A549 (cell line): Measurements from ENCODE around the gene RAD51B. TPM values are rescaled to one million over a fixed set of nuclear protein-coding genes. Genes with fewer than 3 reads are reported as not detected.
A peak's percentile ranks its signal among the peaks of the same experiment; 100 is the strongest.

Experiments
- ATAC-seq, 2 experiments: fragments of 200-7000 bp in 1 of 2; fragments of >200 bp in 1 of 2; cut with Nextera tagmentation in 1 of 2; cut with Tn5 transposase in 1 of 2; 3 replicates each; pipeline versions ENCODE4 v1.8.0 to v1.9.1; 2018 to 2020; ENCODE audit warnings: mild to moderate bottlenecking in 1 of 2, moderate library complexity in 1 of 2
- CTCF ChIA-PET: fragments of 300-600 bp; sonication (Branson Sonifier 250); formaldehyde crosslinking; extraction: SDS; loops from one replicate; lab custom pipeline; 2021; ENCODE audit warnings: antibody characterized with exemption, inconsistent platforms; lab: Yijun Ruan, JAX
- POLR2A ChIA-PET: fragments of 350-600 bp; formaldehyde crosslinking; extraction: SDS; loops from one replicate; lab custom pipeline; 2021; ENCODE audit warnings: antibody characterized with exemption, inconsistent platforms; lab: Yijun Ruan, JAX
- DNase-seq, 2 experiments: peaks; one replicate each; pipeline versions ENCODE4 v3.0.0 to v3.0.0-alpha.2; 2011 to 2016; ENCODE audit warnings: low read depth in 1 of 2, low spot score in 1 of 2
- FAIRE-seq: peaks from 2 replicates; lab custom pipeline; 2011; peaks lifted over from hg19 to GRCh38; lab: Jason Lieb, UNC
- H3K27ac ChIP-seq, 2 experiments: fragments of >200 bp; sonication (Bioruptor Twin); formaldehyde crosslinking; 3 replicates each; pipeline ENCODE4 v1.5.1; 2016 to 2017
- H3K4me1 ChIP-seq: fragments of >200 bp; sonication (Bioruptor Twin); formaldehyde crosslinking; 3 replicates; pipeline ENCODE4 v1.6.1; 2016
- H3K4me2 ChIP-seq: fragments of >200 bp; sonication (Bioruptor Twin); formaldehyde crosslinking; 3 replicates; pipeline ENCODE4 v1.6.1; 2016
- H3K4me3 ChIP-seq: fragments of >200 bp; sonication (Bioruptor Twin); formaldehyde crosslinking; 3 replicates; pipeline ENCODE4 v1.5.1; 2016
- H3K9me3 ChIP-seq: fragments of >200 bp; sonication (Bioruptor Twin); formaldehyde crosslinking; 3 replicates; pipeline ENCODE4 v1.6.1; 2016
- ATOH8 ChIP-seq: fragments of 250-450 bp; sonication (Bioruptor Pico); IDR thresholded peaks from 2 replicates; pipeline ENCODE4 v1.5.0; 2020; ENCODE audit warnings: low read depth, mild to moderate bottlenecking, moderate library complexity
- BCL3 ChIP-seq: fragments of >200 bp; sonication (Bioruptor Twin); formaldehyde crosslinking; IDR thresholded peaks from 3 replicates; pipeline ENCODE4 v1.6.1; 2016
- CBX2 ChIP-seq: fragments of 200-600 bp; sonication (generic); IDR thresholded peaks from 2 replicates; pipeline ENCODE4 v1.6.1; 2016; ENCODE audit warnings: low read depth, mild to moderate bottlenecking, borderline replicate concordance
- CBX8 ChIP-seq: fragments of 200-600 bp; sonication (generic); IDR thresholded peaks from 2 replicates; pipeline ENCODE4 v1.6.1; 2016
- CEBPB ChIP-seq, 2 experiments: fragments of >200 bp in 1 of 2; sonication (Bioruptor Twin) in 1 of 2; formaldehyde crosslinking in 1 of 2; IDR thresholded peaks; 2 replicates each; pipeline ENCODE4 v1.6.1; 2012 to 2016
- CHD2 ChIP-seq: fragments of 150-350 bp; IDR thresholded peaks from 2 replicates; pipeline ENCODE4 v1.6.1; 2014; ENCODE audit warnings: low read length; ENCODE audit not compliant: partially characterized antibody
- CTCF ChIP-seq: fragments of >200 bp; sonication (Bioruptor Twin); formaldehyde crosslinking; IDR thresholded peaks from 3 replicates; pipeline ENCODE4 v1.5.1; 2016
- FOSL2 ChIP-seq, 2 experiments: fragments of 450-650 bp in 1 of 2; fragments of >200 bp in 1 of 2; sonication (Bioruptor Twin) in 1 of 2; formaldehyde crosslinking; IDR thresholded peaks; 2 replicates each; pipeline versions ENCODE4 v1.5.0 to v1.6.1; 2016 to 2020; ENCODE audit warnings: mild to moderate bottlenecking in 1 of 2, moderate library complexity in 1 of 2
- FOXS1 ChIP-seq: fragments of 250-450 bp; sonication (Bioruptor Pico); IDR thresholded peaks from 2 replicates; pipeline ENCODE4 v1.5.0; 2020; ENCODE audit warnings: mild to moderate bottlenecking, moderate library complexity
- JUNB ChIP-seq: fragments of >200 bp; sonication (Bioruptor Twin); formaldehyde crosslinking; IDR thresholded peaks from 2 replicates; pipeline ENCODE4 v1.6.1; 2016
- KDM5A ChIP-seq: fragments of 200-600 bp; sonication (generic); IDR thresholded peaks from 2 replicates; pipeline ENCODE4 v1.6.1; 2016; ENCODE audit warnings: antibody characterized with exemption, mild to moderate bottlenecking
- MAFK ChIP-seq: fragments of 450-650 bp; IDR thresholded peaks from 2 replicates; pipeline ENCODE4 v1.6.1; 2014; ENCODE audit not compliant: partially characterized antibody
- PHF8 ChIP-seq: fragments of 200-600 bp; sonication (generic); IDR thresholded peaks from 2 replicates; pipeline ENCODE4 v1.6.1; 2016; ENCODE audit warnings: low read depth, mild to moderate bottlenecking, antibody characterized with exemption, moderate library complexity, borderline replicate concordance
- POLR2A ChIP-seq: IDR thresholded peaks from 2 replicates; pipeline ENCODE4 v1.6.1; 2012; ENCODE audit warnings: mild to moderate bottlenecking, low read length
- RAD21 ChIP-seq, 2 experiments: fragments of >200 bp in 1 of 2; sonication (Bioruptor Twin) in 1 of 2; formaldehyde crosslinking in 1 of 2; IDR thresholded peaks in 1 of 2; conservative IDR thresholded peaks in 1 of 2; 2 replicates in 1 of 2; 3 replicates in 1 of 2; pipeline ENCODE4 v1.6.1; 2012 to 2018; ENCODE audit warnings: inconsistent platforms in 1 of 2
- REST ChIP-seq: fragments of 200-600 bp; sonication (generic); IDR thresholded peaks from 2 replicates; pipeline ENCODE4 v1.6.1; 2016; ENCODE audit warnings: antibody characterized with exemption, mild to moderate bottlenecking, moderate library complexity
- SMC3 ChIP-seq: fragments of >200 bp; sonication (Bioruptor Twin); formaldehyde crosslinking; IDR thresholded peaks from 3 replicates; pipeline ENCODE4 v1.6.1; 2018; ENCODE audit warnings: inconsistent platforms
- ZNF302 ChIP-seq: fragments of 250-450 bp; sonication (Bioruptor Pico); IDR thresholded peaks from 2 replicates; pipeline ENCODE4 v1.9.0; 2021; ENCODE audit warnings: inconsistent platforms, mild to moderate bottlenecking, moderate library complexity
- ZSCAN20 ChIP-seq: fragments of 250-450 bp; sonication (Bioruptor Pico); IDR thresholded peaks from 2 replicates; pipeline ENCODE4 v1.8.0; 2022; ENCODE audit warnings: mild to moderate bottlenecking, moderate library complexity
- WGBS: methylation state at CpG from one replicate; pipeline ENCODE4 v1.1.6; 2017; ENCODE audit errors: missing lambda C conversion rate; 5-methylcytosine and 5-hydroxymethylcytosine counted together
- polyA plus RNA-seq, 4 experiments: library from polyadenylated mRNA; depleted of rRNA in 3 of 4; stranded (reverse); fragments of >200 nt; fragmentation: RNase III in 1 of 4; extraction: RNeasy Plus Mini Kit Qiagen cat#74134 plus additional on column Dnase treatment in 1 of 4; gene quantifications; 2 replicates in 3 of 4; 3 replicates in 1 of 4; pipeline ENCODE4 v1.2.3, GENCODE V29; 2011 to 2017

The RAD51B gene
- polyA plus RNA-seq, 2 of the 4 experiments (the other 2 are of a cell fraction) = 7.2 to 10.8 TPM

- FAIRE-seq = peak; percentile 36
Measured at GRCh38 chr14:67883717-67884116, 64.1 kb downstream of the RAD51B start.

GRCh38 chr14:67886191-67886590 lies 66.6 kb downstream of the RAD51B start:
- TF ChIP-seq JUNB (no peak), ZSCAN20 (CRISPR knock-in tag) (no peak), FOSL2 (IDR thresholded peaks at IDR 0.05) (no peak), FOSL2 (CRISPR knock-in tag; IDR thresholded peaks at IDR 0.05) (no peak), CHD2 (no peak)
- TF ChIP-seq, all 56 proteins: peak for 0
- no peaks in the 10 kb centered on the region for H3K9me3 ChIP-seq
- H3K4me2 ChIP-seq = no peak overlapping the region
- no peak overlapping the region for H3K27ac ChIP-seq
- ChIA-PET POLR2A (interaction anchor here (0.5 kb wide), 1 partner anchor 58 kb away, joined by 3 read pairs; no protein-coding TSS in a partner anchor), CTCF (interaction anchor here (0.8 to 7.1 kb wide), 4 partner anchors 8 to 1025 kb away, joined by 3 to 75 read pairs (median 4); no protein-coding TSS in a partner anchor)
- no peak overlapping the region for H3K4me3 ChIP-seq
- no peak for DNase-seq
- ATAC-seq = no peak
- WGBS = 89% methylated on average over 2 of the region's 2 CpGs
- H3K4me1 ChIP-seq = peaks cover 12% of the 10 kb centered on the region; the same call in 1 of the 3 replicates
- FAIRE-seq = no peak

More at GRCh38 chr14:67883717-67884116, 64.1 kb downstream of the RAD51B start:
- 3% methylated on average over 1 of the region's 1 CpG for WGBS
- ATAC-seq (no peak), DNase-seq (peak; percentile 18)
- H3K4me1 ChIP-seq = peaks cover 12% of the 10 kb centered on the region; the same call in 1 of the 3 replicates
- ChIA-PET POLR2A (interaction anchor here (1.9 kb wide), 1 partner anchor 902 kb away, joined by 8 read pairs; no protein-coding TSS in a partner anchor), CTCF (interaction anchor here (0.6 to 7.1 kb wide), 27 partner anchors 11 to 1223 kb away, joined by 3 to 75 read pairs (median 4); no protein-coding TSS in a partner anchor)
- H3K9me3 ChIP-seq = no peaks in the 10 kb centered on the region
- peak; percentile 62 for TF ChIP-seq SMC3
- no peak for TF ChIP-seq PHF8
- no peak for TF ChIP-seq POLR2A
- no peak for TF ChIP-seq ZSCAN20 (CRISPR knock-in tag)
- no peak for TF ChIP-seq CBX8
- no peak for TF ChIP-seq MAFK
- TF ChIP-seq CTCF = peak; percentile 65
- peak; percentile 64 to 79 for TF ChIP-seq RAD21 (conservative IDR thresholded peaks at IDR 0.05 in 1 of 2, IDR thresholded peaks at IDR 0.05 in 1 of 2)
- TF ChIP-seq, all 56 proteins: peak for 3
- Histone ChIP-seq H3K27ac (peak overlapping the region in 1 of 2 experiments; percentile 71; a peak in 2 of 6 replicates), H3K4me3 (no peak overlapping the region), H3K4me2 (no peak overlapping the region)

GRCh38 chr14:67887478-67887877 lies 67.9 kb downstream of the RAD51B start:
- TF ChIP-seq BCL3 (no peak), FOXS1 (CRISPR knock-in tag) (no peak), ATOH8 (no peak), ZNF302 (CRISPR knock-in tag) (no peak)
- WGBS = 80% methylated on average over 3 of the region's 3 CpGs
- Histone ChIP-seq H3K27ac (no peak overlapping the region), H3K4me1 (peaks cover 12% of the 10 kb centered on the region; the same call in 1 of the 3 replicates), H3K4me2 (no peak overlapping the region), H3K9me3 (no peaks in the 10 kb centered on the region), H3K4me3 (no peak overlapping the region)
- no peak for FAIRE-seq
- CTCF ChIA-PET = interaction anchor here (7.1 kb wide), 1 partner anchor 929 kb away, joined by 75 read pairs; no protein-coding TSS in a partner anchor
- POLR2A ChIA-PET = no interaction called here
- no peak for ATAC-seq
- DNase-seq = no peak

GRCh38 chr14:67889455-67889854 lies 69.9 kb downstream of the RAD51B start:
- TF ChIP-seq KDM5A (no peak), CBX2 (no peak), REST (no peak), CEBPB (IDR thresholded peaks at IDR 0.05) (no peak)
- Histone ChIP-seq H3K9me3 (no peaks in the 10 kb centered on the region), H3K4me2 (no peak overlapping the region), H3K27ac (no peak overlapping the region), H3K4me1 (peaks cover 5% of the 10 kb centered on the region; the same call in 1 of the 3 replicates), H3K4me3 (no peak overlapping the region)
- DNase-seq (no peak), FAIRE-seq (no peak), ATAC-seq (no peak)
- 84% methylated on average over 4 of the region's 4 CpGs for WGBS
- CTCF ChIA-PET = interaction anchor here (0.6 to 0.9 kb wide), 3 partner anchors 52 to 955 kb away, joined by 3 to 4 read pairs (median 3); no protein-coding TSS in a partner anchor
- POLR2A ChIA-PET = no interaction called here
